Smooth muscle cell (in vitro differentiated cells): ENCODE data around the gene NPR1. TPM values are rescaled to one million over a fixed set of nuclear protein-coding genes. Genes with fewer than 3 reads are reported as not detected.

Source experiments
- DNase-seq: peaks from one replicate; lab custom pipeline; 2025; ENCODE audit not compliant: unreplicated experiment; lab: John Stamatoyannopoulos, UW
- H2AFZ ChIP-seq: fragments of 200-600 bp; sonication (generic); 2 replicates; pipeline ENCODE4 v1.6.0; 2016; ENCODE audit warnings: antibody characterized with exemption, low read depth, mild to moderate bottlenecking
- H3F3A ChIP-seq: fragments of 200-600 bp; sonication (generic); 2 replicates; pipeline ENCODE4 v1.6.0; 2017; ENCODE audit warnings: antibody characterized with exemption, low read depth
- H3K27ac ChIP-seq: fragments of 200-600 bp; sonication (generic); 2 replicates; pipeline ENCODE4 v1.5.1; 2016; ENCODE audit warnings: low read depth, mild to moderate bottlenecking
- H3K27me3 ChIP-seq: fragments of 200-600 bp; sonication (generic); 2 replicates; pipeline ENCODE4 v1.6.1; 2016; ENCODE audit warnings: low read depth, mild to moderate bottlenecking
- H3K36me3 ChIP-seq: fragments of 200-600 bp; sonication (generic); 2 replicates; pipeline ENCODE4 v1.5.1; 2016; ENCODE audit warnings: low read depth
- H3K4me1 ChIP-seq: fragments of 200-600 bp; sonication (generic); 2 replicates; pipeline ENCODE4 v1.5.1; 2016; ENCODE audit warnings: low read depth
- H3K4me2 ChIP-seq: fragments of 200-600 bp; sonication (generic); 2 replicates; pipeline ENCODE4 v1.6.0; 2016; ENCODE audit warnings: mild to moderate bottlenecking
- H3K4me3 ChIP-seq: fragments of 200-600 bp; sonication (generic); 2 replicates; pipeline ENCODE4 v1.5.1; 2016; ENCODE audit warnings: mild to moderate bottlenecking
- H3K79me2 ChIP-seq: fragments of 200-600 bp; sonication (generic); 2 replicates; pipeline ENCODE4 v1.6.0; 2016; ENCODE audit warnings: low read depth, mild to moderate bottlenecking
- H3K9ac ChIP-seq: fragments of 200-600 bp; sonication (generic); 2 replicates; pipeline ENCODE4 v1.6.0; 2016; ENCODE audit warnings: low read depth
- H3K9me3 ChIP-seq: fragments of 200-600 bp; sonication (generic); replicated peaks from 2 replicates; pipeline ENCODE4 v1.5.1; 2016; ENCODE audit warnings: low read depth
- H4K20me1 ChIP-seq: fragments of 200-600 bp; sonication (generic); 2 replicates; pipeline ENCODE4 v1.6.0; 2016; ENCODE audit warnings: low read depth
- CTCF ChIP-seq: fragments of 200-600 bp; sonication (generic); IDR thresholded peaks from 2 replicates; pipeline ENCODE4 v1.5.1; 2017; ENCODE audit warnings: borderline replicate concordance, mild to moderate bottlenecking, antibody characterized with exemption; ENCODE audit not compliant: insufficient read depth, poor library complexity, severe bottlenecking
- WGBS: methylation state at CpG from one replicate; pipeline ENCODE4 v1.1.7; 2016; ENCODE audit warnings: low lambda C conversion rate; 5-methylcytosine and 5-hydroxymethylcytosine counted together
- polyA plus RNA-seq: library from polyadenylated mRNA; unstranded; fragments of >200 nt; fragmentation: Nextera tagmentation; extraction: Ambion mirVana; gene quantifications from 2 replicates; pipeline ENCODE4 v1.2.1, GENCODE V29; 2016
- total RNA-seq: library from RNA; depleted of rRNA; stranded (reverse); fragments of >200 nt; gene quantifications from 2 replicates; pipeline ENCODE4 v1.2.3, GENCODE V29; 2014

Gene NPR1
- total and polyA plus RNA-seq, 2 experiments from 2014 or later: 0.24 to 0.54 TPM

- Histone ChIP-seq H3K4me2 (no peak overlapping the region), H3K4me1 (no peaks in the 10 kb centered on the region), H2AFZ (no peak overlapping the region), H3F3A (peaks cover 4% of the 10 kb centered on the region), H4K20me1 (no peaks in the 10 kb centered on the region), H3K27me3 (no peaks in the 10 kb centered on the region), H3K27ac (no peak overlapping the region), H3K4me3 (no peak overlapping the region), H3K9ac (no peak overlapping the region), H3K36me3 (no peaks in the 10 kb centered on the region), H3K79me2 (no peaks in the 10 kb centered on the region), H3K9me3 (no peaks in the 10 kb centered on the region)
- no peak for DNase-seq
- TF ChIP-seq CTCF: no peak
- 86% methylated on average over 1 of the region's 1 CpG for WGBS
Observed at GRCh38 chr1:153651771-153652170, 26.7 kb upstream of the NPR1 start.

GRCh38 chr1:153652805-153653500 is 25.5 kb upstream of the NPR1 start:
- no peak overlapping the region for H2AFZ ChIP-seq
- H3K4me1 ChIP-seq: no peaks in the 10 kb centered on the region
- no peaks in the 10 kb centered on the region for H4K20me1 ChIP-seq
- 92% methylated on average over 3 of the region's 3 CpGs for WGBS
- H3K36me3 ChIP-seq: no peaks in the 10 kb centered on the region
- H3K4me2 ChIP-seq: no peak overlapping the region
- H3K9me3 ChIP-seq: no peaks in the 10 kb centered on the region
- no peak for TF ChIP-seq CTCF
- no peak for DNase-seq
- H3K27me3 ChIP-seq: no peaks in the 10 kb centered on the region
- no peaks in the 10 kb centered on the region for H3K79me2 ChIP-seq
- no peak overlapping the region for H3K9ac ChIP-seq
- H3K27ac ChIP-seq: no peak overlapping the region
- H3K4me3 ChIP-seq: no peak overlapping the region
- H3F3A ChIP-seq: no peaks in the 10 kb centered on the region

- DNase-seq: no peak
- Histone ChIP-seq H3K36me3 (no peaks in the 10 kb centered on the region), H2AFZ (no peak overlapping the region), H4K20me1 (no peaks in the 10 kb centered on the region), H3K27me3 (no peaks in the 10 kb centered on the region), H3K4me3 (no peak overlapping the region), H3K79me2 (peaks cover 12% of the 10 kb centered on the region), H3K9me3 (no peaks in the 10 kb centered on the region), H3K4me1 (peaks cover 9% of the 10 kb centered on the region), H3K9ac (no peak overlapping the region), H3K27ac (no peak overlapping the region), H3F3A (peaks cover 7% of the 10 kb centered on the region), H3K4me2 (no peak overlapping the region)
- no peak for TF ChIP-seq CTCF
- WGBS: 87% methylated on average over 3 of the region's 3 CpGs
Observed at GRCh38 chr1:153655333-153655732, 23.2 kb upstream of the NPR1 start.
